ENCODE results near the gene ENO1.
A peak's percentile ranks its signal among the peaks of the same experiment; 100 is the strongest.
"Not testable (repeated sequence)": the region's sequence is repeated elsewhere in the genome, so short reads cannot be mapped to it uniquely, and the experiment has no call there.

Gene ENO1

DNA sequence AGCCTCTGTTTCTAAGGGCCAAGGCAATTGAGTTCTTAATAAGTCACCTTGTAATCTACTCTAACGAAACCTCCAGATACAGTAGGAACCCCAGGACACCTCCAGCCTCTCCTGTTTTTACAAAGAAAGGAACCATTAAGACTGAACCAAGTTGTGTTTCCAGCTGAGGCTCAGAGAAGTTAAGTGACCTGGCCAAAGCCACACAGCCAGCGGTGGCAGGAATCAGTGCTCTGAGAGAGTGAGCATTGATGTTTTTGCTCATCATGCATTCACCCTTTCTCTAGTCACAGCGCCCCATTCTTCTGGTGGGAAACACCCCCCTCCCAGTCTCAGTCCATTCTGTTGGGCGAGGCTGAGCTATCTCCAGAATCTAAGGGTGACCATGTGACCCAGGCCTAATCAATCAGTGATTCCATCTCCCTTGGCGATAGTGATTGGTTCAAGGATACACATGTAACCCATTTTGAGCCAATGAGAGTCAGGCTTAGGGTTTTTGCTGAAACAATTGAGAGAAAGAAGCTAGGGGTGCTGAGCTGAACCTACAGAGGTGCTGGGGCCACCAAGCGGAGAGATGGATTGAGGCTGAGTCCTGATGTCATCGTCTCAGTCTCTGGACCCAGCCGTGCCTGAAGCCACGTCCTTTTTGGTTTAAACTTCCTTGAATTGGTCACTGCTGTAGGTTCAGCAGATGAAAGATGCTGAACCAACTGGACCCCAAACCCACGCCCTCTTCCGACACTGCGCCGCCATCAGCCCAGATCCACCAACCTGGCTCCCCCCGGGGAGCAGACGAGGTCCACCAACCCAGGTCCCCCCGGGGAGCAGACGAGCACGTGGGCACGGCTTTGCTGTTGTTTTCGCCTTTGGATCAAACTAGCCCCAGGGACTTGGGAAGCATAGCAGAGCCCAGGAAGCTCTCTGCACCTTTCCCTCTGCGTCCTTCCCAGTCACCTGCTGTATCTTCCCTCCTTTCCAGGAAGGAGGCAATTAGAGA lies 33.1 kb downstream of the ENO1 start:
- DNase-seq (ENCODE audit: low spot score), result no peak

GRCh38 chr1:8844501-8845006 lies 33.9 kb downstream of the ENO1 start:
- DNase-seq (ENCODE audit: low spot score), result no peak

GRCh38 chr1:8841395-8841794 lies 37.1 kb downstream of the ENO1 start:
- DNase-seq (ENCODE audit: low spot score), result no peak

- no peak for DNase-seq (ENCODE audit: low spot score)
Observed at GRCh38 chr1:8839990-8840389, 38.5 kb downstream of the ENO1 start.

GRCh38 chr1:8835941-8836643 lies 42.4 kb downstream of the ENO1 start:
- DNase-seq (ENCODE audit: low spot score), result no peak

- DNase-seq (ENCODE audit: low spot score), result no peak
Observed at GRCh38 chr1:8831340-8831739, 47.1 kb downstream of the ENO1 start.

DNA sequence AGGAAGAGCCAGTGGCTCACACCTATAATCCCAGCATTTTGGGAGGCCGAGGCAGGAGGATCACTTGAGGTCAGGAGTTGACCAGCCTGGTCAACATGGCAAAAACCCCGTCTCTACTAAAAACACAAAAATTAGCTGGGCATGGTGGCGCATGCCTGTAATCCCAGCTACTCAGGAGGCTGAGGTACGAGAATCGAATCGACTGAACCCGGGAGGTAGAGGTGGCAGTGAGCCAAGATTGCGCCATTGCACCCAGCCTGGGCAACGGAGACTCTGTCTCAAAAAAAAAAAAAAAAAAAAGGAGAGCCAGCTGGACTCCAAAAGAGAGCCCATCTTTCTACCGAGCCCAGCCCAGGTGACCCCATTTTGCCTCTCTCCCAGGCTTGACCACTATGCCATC lies 47.8 kb downstream of the ENO1 start:
- DNase-seq (ENCODE audit: low spot score), result not testable (repeated sequence)

DNA sequence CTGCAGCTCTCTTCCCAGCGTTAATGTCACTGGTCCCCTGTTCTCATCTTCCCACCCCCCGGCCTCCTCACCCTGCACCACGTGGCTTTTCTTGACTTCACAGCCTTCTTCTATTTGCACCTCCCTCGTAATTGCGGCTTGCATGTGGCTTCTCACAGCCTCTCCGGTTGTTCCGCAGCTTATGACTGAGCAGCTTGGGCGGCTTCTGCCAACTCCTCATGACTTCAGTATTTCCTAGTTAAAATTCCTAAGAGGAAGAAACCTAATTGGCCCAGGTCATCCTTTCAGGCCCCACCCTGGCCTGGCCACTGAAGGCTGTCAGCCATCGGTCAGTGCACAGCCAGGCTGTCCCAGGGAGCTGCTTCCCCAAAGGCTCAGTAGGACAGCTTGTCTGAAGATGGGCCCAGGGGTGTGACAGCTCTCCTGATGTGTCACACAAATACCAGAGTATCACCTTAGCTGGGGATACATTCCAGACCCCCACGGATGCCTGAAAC lies 52.5 kb downstream of the ENO1 start:
- no peak for DNase-seq (ENCODE audit: low spot score)

DNA sequence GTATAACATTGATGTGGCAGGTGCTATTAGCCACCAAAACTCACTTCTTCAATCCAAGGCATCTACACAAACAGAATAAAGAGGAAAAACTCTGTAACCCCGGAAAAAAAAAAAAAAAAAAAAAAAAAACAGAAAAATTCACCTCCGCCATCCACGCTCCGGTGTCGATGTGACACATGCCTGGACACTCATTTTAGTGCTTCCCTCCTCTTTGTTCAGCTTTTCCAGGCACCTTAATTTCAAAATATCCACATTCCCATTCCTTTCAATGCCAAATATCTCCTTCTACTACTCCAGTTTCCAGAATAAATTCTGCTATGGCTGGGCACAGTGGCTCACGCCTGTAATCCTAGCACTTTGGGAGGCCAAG lies 55.2 kb downstream of the ENO1 start:
- no peak for DNase-seq (ENCODE audit: low spot score)

- DNase-seq (ENCODE audit: low spot score), result no peak
Observed at GRCh38 chr1:8822373-8823294, 55.9 kb downstream of the ENO1 start.

GRCh38 chr1:8821084-8821483 lies 57.4 kb downstream of the ENO1 start:
- no peak for DNase-seq (ENCODE audit: low spot score)

DNA sequence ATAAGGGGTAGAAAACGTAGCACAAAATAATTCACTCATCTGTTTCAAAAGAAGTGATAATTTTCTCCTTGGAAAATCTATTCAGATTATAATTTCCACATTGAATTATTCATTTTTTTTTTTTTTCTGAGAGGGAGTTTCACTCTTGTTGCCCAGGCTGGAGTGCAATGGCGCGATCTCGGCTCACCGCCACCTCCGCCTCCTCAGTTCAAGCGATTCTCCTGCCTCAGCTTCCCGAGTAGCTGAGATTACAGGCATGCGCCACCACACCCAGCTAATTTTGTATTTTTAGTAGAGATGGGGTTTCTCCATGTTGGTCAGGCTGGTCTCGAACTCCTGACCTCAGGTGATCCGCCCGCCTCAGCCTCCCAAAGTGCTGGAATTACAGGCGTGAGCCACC lies 59.7 kb downstream of the ENO1 start:
- DNase-seq (ENCODE audit: low spot score), result not testable (repeated sequence)

DNA sequence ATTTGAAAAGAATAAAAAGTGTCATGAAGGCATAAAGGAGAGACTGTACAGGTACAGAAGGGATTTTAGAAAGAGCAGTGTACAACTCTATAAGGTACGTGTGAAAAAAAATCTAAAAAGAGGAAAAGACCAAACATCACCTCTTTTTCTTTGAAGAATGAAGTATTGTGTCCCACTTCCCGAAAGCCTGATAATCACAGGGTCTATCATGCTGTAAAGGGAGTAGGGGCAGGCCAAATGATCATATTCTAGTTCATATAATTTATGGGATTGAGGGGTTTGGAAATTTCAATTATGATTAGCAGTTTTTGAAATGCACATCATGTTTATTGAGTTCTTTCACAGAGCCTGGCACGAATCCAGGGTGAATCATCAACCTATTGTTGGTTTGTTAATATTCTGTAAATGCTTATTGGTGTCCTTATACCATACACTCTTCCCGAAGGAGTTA lies 60.1 kb downstream of the ENO1 start:
- peak; percentile 11 for DNase-seq (ENCODE audit: low spot score)

DNA sequence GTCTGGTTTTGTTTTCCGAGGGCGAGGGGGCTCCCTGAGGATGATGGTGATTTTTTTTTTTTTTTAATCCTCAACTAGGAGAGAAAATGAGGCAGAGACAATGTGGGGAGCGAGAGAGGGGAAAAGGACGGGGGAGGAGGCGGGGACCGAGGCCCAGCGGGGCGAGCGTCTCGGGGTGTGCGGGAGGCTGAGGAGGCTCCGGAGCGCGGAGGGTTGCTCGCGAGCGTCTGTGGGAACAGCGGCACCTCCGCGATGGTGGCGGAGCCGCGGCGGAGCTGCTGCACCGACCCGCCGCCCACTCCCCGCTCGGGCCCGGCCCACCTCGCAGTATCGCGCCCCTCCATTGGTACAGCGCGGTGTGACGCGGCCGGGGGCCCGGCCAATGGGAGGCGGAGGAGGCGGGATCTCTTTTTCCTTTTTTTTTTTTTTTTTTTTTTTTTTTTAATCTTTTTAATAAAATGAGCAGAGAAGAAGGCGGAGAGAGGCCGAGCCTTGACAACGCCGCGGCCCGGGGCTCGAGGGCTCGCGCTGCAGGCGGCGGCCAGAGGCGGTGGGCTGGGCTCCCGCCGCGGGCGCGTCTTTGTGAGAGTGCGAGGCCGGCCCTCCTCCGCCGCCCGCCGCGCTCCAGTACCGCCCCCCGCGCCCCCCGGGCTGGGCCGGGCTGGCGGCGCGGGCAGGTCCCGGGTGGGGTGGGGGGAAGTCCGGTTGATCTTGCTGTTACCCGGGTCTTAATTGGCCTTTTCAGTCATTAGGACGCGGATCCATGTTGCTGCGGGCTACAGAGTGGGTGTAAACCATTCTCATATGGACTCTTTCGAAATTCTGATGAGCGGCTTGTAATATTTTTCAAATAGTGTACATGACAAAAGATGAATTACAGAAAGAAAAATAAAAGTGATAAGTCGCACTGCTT lies 60.8 kb downstream of the ENO1 start, which contains the start of gene RERE:
Gene RERE (minus strand): TSS at position 229 of the 913 bp plus-strand sequence.
- DNase-seq (ENCODE audit: low spot score), result peak; percentile 93

- no peak for DNase-seq (ENCODE audit: low spot score)
Observed at GRCh38 chr1:8816831-8817411, 61.6 kb downstream of the ENO1 start.

DNA sequence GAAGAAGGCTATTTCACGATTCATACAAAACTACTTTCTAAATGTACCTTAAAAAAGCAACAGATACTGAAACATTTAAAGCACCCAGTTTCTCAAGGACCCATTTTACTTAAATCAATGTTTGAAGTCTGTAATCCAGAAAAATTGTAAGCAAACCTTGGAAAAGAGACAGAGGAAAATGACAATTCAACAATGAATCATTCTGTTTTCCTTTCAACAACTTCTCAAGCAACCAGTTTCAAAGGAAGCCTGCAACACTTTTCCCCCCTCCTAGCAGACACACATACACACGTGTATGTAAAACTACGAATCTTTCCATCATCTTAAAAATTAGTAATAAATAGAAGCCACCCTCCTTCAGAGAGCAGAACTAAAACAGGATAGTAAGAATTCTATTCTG lies 62.2 kb downstream of the ENO1 start:
- DNase-seq (ENCODE audit: low spot score), result no peak

GRCh38 chr1:8815582-8816151 lies 62.8 kb downstream of the ENO1 start:
- no peak for DNase-seq (ENCODE audit: low spot score)

DNA sequence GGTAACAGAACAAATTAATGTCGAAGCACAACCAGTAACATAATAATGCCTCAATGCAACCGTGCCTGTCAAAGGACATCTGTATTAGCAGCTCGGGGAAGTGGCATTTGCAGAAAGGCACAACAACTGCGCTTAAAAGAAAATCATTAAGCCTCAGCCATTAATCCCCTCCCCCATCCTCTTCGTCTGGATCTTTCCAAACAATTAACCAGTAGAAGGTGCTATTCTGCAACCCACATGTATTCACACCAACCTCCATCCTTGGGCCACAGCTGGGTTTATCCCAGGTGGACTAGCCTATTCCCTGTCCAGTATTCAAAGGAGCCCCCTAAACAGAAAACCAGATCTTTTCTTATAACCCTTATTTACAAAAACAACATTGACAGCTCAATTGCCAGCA lies 63.6 kb downstream of the ENO1 start:
- no peak for DNase-seq (ENCODE audit: low spot score)

GRCh38 chr1:8813991-8814390 lies 64.5 kb downstream of the ENO1 start:
- no peak for DNase-seq (ENCODE audit: low spot score)
